Measurements from ENCODE around the gene ADGRV1.

- TF ChIP-seq USF1 (IDR thresholded peaks at IDR 0.05) (no peak), REST (IDR thresholded peaks at IDR 0.05; ENCODE audit: low read depth) (no peak), YY1 (IDR thresholded peaks at IDR 0.05; ENCODE audit: low read depth) (no peak), EGR1 (IDR thresholded peaks at IDR 0.05) (no peak), TAF1 (IDR thresholded peaks at IDR 0.05; ENCODE audit: low read depth) (no peak), CREB1 (IDR thresholded peaks at IDR 0.05; ENCODE audit: low read depth) (no peak), EP300 (IDR thresholded peaks at IDR 0.05; ENCODE audit: borderline replicate concordance) (no peak)
These were observed 647.5 kb downstream of the ADGRV1 start for GRCh38 chr5:91206103-91206502.
